GOT3 (cell line): ENCODE measurements around the gene KCNK4.

ENCODE experiments used
- DNase-seq: peaks from one replicate; lab custom pipeline; 2025; ENCODE audit warnings: mixed read lengths; lab: John Stamatoyannopoulos, UW

KCNK4 gene

DNA sequence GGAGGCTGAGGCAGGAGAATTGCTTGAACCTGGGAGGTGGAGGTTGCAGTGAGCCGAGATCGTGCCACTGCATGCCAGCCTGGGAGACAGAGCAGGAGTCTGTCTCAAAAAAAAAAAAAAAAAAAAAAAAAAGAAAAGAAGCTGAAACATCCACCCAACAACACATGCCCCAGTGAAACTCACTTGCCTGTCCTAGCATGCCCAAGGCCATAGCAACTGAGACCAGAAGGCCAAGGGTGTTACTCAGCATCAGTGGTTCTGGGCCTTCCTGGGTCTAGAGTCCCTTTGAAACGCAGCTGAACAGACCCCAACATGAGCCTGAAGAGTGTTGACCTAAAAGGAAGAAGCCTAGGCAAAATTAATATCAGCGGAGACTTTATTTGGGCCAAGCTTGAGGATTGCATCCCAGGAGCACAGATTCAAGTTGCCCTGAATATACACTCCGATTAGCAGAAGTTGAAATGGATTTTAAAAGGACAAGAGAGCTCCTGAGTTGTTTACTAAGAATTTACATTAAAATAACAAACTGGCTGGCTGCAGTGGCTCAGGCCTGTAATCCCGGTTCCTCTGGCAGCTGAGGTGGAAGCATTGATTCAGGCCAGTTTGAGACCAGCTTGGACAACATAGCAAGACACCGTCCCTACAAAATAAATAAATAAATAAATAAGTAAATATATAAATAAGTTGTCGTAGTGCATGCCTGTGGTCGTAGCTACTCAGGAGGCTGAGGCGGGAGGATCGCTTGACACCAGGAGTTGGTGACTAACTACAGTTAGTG lies 33.8 kb downstream of the KCNK4 start:
- DNase-seq: no peak

DNA sequence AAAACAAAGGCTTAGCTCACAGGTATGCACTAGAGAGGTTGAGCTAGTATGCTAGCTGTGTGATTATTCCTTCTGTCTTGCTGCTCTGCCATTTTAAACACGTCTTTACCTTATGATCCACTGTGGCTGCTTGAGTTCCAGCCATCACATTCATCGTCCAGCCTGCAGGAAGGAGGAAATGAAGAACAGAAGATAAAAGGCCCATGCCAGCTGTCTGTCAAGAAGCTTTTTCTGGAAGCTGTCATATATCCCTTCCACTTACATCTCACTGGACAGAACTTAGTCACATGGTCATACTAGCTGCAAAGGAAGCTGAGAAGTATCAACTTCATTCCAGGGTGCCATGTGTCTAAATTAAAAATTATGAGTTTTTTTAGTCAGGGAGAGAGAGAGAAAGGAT lies 36.3 kb downstream of the KCNK4 start:
- DNase-seq: no peak

DNA sequence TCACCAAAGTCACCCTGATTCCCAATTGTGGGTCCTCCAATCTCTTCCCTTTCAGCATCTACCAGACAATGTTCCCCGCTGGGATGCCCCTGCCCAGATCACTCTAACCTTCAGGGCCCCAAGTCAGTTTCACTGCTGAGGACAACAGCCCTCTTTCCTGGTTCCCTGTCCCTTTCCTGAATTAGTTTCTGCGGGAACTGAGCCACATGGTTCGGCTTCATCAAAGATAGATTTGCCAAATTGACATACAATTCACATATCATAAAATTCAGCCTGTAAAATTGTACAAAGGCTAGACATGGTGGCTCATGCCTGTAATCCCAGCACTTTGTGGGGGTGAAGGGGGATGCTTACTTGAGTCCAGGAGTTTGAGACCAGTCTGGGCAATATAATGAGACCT lies 36.9 kb downstream of the KCNK4 start:
- DNase-seq: no peak

DNA sequence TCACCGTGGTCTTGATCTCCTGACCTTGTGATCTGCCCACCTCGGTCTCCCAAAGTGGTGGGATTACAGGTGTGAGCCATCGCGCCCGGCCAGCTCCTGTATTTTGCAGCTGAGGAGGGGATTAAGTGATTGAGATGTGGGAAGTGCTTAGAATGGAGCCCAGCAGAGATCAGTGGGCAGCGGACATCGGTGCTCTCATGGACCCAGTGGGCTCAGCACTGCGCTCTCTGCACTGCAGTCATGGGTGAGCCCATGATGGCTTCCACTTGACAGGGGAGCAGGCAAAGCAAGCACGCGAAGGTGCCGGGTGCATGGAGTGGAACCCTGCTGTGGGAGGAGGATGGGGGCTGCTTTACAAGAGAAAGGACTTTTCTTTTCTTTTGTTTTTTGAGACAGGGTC lies 39.8 kb downstream of the KCNK4 start:
- no peak for DNase-seq

DNA sequence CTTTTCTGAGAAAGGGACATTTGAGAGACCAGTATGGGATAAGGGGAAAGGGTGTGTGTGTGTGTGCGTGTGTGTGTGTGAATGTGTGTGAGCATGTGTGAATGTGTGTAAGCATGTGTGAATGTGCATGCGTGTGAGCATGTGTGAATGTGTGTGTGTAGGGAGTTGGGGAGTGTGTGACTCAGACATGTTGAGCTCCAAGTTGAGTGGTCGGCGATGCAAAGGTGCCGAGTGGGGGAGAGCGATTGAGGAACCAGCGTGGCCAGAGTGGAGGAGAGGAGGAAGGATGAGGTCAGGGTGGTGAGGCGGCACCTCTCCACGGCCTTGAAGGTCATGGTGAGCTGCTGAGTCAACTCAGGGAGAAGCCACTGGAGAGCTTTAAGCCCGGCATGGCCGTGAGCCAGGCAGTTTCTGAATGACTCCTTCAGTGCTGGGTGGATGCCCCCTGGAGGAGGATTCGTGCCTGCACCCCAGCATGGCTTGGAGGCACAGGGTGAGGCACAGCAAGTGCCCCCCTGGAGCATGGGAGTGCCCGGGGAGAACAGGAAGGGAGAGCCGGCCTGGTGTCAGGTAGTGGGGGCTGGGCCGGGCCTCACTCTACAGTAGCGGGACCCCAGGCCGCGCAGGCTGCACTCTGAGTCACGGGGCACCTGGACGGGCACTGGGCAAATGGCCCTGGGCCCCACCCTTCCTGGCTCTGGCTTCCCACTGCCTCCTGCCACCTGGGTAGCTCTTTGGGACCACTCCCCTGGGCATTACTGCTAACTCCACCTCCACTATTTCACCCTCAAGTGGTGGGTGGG lies 40.7 kb downstream of the KCNK4 start:
- peak; percentile 64 for DNase-seq

DNA sequence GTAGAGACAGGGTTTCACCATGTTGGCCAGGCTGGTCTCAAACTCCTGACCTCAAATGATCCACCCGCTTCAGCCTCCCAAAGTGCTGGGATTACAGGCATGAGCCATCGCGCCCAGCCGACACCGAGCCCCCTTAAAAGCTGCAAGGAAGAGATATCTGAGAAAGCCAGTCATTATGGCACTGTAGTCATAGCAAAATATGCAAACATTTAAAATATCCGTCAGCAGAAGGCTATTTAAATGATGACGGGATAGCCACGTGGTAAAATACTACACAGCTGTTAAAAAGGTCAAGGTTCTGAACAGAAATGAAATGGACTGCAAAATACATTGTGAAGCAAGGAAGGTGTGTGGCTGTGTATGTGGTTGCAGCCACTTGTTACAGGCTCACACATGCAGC lies 42.5 kb downstream of the KCNK4 start:
- DNase-seq: no peak

DNA sequence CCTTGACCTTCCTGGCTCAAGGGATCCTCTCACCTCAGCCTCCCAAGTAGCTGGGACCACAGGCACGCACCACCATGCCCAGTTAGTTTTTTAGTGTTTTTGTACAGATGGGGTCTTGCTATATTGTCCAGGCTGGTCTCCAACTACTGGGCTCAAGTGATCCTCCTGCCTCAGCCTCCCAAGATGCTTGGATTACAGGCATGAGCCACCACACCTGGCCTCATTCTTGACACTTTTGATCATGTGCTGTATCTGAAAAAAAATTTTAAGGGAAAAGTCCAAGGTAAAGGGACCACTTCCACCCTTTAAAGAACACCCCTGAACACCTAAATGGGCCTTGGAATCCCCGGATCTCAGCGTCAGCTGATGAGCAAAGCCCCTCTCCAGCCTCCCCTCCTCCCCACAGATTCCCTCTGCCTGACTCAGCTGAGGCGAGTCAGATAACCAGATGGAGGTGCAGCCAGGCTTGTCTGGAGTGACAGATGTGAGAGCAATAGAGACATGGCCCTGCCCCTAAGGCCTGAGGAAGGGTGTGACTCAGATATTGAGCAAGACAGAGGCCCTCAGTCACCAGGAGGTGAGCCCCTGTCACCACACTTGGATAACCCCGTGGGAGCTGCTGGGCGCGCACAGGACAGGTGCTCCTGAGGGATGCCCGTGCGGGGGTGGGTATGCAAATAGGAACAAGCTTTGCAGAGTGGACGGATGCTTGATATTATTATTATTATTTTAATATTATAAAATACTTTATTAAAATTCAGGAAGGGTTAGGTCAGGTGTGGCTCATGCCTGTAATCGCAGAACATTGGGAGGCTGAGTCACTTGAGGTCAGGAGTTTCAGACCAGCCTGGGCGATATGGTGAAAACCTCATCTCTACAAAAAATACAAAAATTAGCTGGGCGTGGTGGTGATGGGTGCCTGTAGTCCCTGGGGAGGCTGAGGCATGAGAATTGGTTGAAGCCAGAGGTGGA lies 43.9 kb downstream of the KCNK4 start:
- DNase-seq: peak; percentile 32

DNA sequence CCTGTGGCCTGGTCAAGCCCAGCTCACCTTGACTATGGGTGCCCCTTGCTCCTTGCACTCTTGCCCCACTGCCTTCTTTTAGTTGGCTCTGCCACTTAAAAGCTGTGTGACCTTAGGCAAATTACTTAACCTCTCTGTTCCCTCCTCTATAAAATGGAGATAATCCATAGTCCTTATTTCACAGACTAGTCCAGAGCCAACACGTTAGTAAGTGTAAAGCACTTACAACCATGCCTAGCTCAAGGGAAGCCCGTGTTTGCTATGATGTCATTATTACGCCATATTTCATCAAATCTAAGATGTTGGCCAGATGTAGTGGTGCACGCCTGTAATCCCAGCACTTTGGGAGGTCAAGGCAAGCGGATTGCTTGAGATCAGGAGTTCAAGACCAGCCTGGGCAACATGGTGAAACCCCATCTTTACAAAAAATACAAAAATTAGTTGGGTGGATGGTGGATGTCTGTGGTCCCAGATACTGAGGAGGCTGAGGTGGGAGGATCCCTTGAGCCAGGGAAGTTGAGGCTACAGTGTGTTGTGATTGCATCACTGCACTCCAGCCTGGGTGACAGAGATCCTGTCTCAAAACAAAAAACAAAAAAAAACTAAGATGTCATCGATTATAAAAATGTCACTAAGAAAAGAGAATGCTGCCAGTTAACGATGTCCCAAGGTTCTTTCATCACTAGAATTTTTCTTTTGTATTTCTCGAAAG lies 46.6 kb downstream of the KCNK4 start:
- no peak for DNase-seq

DNA sequence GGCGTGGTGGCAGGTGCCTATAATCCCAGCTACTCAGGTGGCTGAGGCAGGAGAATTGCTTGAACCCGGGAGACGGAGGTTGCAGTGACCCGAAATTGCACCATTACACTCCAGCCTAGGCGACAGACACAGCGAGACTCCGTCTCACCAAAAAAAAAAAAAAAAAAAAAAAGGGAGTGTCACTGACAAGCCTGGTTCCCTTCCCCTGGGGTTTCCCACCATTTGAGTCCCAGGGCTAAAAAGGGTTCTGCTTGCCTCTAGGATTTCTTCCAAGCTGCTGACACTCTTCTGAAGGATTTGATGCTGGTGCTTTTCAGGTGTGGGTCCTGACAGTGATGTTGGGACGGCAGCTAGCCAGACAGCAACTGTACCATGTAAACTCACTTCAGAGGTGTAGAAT lies 47.6 kb downstream of the KCNK4 start:
- DNase-seq: no peak

DNA sequence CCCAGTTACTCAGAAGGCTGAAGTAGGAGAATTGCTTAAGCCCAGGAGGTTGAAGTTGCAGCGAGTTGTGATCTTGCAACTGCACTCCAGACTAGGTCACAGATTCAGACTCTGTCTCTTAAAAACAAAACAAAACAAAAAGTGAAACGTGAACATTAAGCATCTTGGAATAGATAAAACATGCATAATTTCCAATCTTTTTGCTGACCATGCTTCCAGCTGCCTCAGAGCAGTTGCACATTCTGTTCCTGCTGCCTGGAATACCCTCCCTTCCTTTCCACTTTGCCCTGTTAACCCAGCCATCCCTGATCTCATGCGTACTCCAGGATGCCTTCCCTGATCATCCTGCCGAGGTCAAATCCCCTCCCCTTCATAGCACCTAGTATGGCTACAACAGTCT lies 48.2 kb downstream of the KCNK4 start:
- DNase-seq: no peak

DNA sequence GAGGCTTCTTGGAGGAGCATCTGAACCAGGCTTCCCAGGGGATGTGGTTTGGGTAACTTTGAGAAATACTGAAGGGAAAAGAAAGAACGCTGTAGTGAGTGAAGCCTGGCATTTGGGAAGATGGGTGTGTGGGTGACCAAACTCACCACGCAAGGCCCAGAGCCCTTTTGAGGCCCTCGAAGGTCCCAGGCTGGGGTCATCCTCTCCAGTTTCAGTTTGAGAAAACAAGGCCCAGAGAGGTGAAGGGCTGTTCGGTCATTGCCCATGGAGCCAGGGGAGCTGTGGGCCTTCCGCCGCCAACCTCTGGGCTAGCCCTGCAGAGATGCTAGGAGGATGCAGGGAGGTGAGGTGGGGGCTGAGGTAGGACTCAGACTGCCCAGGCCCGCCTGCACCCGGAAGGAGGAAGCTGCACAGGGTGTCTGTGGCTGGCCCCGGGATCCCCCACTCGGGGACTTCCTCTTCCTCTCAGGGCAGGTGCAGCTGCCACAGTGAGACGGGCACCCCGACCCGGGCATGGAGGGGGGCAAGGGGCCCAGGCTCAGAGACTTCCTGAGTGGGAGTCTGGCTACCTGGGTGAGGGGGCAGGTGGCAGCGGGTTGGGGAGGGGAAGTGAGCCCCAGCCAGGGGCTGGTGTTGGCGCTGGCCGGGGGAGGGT lies 48.8 kb downstream of the KCNK4 start, which contains the start of gene CCDC88B:
TSS of gene CCDC88B (plus strand) at position 451 of the 655 bp plus-strand sequence. CDS start at position 514, 63 bp downstream.
- no peak for DNase-seq

DNA sequence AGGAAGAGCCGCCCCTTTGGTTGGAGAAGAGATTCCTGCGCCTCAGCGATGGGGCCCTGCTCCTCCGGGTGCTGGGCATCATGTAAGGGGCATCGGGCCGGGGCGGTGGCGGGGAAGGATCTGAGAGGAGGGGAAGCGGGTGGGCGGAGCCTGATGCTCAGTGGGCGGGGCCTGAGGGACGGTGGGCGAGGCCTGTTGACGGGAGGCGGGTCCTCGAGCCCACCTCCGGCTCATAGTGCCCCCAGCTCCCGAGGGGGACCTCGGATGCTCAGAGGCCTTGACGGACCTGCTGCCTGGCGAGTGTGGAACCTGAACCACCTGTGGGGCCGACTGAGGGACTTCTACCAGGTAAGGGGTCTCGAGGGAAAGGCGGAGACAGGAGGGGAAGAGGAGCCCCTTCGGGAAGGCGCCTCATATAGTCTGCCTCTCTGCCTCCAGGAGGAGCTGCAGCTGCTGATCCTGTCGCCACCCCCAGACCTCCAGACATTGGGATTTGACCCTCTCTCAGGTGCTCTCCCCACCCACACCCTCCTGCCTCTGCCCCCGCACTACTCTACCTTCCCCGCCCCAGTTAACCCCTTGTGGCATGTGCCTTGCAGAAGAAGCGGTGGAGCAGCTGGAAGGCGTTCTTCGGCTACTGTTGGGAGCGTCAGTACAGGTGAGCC lies 49.7 kb downstream of the KCNK4 start:
- DNase-seq: no peak

DNA sequence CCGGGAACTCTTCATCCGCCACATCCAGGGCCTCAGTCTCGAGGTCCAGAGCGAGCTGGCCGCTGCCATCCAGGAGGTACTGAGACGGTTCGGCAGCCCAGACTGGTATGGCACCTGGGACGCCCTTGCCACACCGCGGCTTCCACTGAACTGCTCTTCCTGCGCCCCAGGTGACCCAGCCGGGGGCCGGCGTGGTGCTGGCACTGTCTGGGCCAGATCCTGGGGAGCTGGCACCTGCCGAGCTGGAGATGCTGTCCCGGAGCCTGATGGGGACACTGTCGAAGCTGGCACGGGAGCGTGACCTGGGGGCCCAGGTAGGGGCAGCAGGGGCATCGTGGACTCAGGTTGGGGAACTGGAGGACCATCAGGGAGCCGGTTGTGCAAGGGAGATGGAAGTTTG lies 50.3 kb downstream of the KCNK4 start:
- no peak for DNase-seq

DNA sequence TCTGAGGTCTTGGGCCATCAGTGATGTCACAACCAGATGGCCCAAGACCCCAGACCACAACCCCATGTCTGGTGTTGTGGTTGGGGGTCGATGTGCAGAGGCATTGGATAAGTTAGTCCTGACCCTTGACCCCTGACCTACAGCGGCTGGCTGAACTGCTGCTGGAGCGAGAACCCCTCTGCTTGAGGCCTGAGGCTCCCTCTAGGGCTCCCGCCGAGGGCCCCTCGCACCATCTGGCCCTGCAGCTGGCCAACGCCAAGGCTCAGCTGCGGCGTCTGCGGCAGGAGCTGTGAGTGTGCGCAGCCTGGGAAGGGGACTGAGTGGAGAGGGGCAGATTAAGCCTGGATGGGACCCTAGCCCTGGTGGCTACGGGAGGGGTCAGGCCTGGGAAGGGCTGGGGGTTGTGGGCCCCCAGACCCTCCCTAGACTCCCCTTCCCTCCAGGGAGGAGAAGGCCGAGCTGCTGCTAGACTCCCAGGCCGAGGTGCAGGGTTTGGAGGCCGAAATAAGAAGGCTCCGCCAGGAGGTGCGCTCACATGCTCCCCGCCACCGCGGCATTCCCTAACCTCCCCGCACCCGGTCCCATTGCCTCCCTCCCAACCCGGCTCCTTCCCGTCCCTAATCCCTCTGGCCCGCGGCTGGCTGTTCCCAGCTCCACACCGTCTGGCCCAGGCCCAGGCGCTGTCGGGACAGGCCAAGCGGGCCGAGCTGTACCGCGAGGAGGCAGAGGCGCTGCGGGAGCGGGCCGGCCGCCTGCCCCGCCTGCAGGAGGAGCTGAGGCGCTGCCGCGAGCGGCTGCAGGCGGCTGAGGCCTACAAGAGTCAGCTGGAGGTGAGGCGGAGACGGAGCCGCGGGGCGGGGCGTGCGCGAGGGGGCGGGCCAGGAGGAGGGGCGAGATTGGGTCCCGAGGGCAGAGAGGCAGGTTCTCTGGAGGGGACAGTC lies 51.0 kb downstream of the KCNK4 start:
- DNase-seq: peak; percentile 63

DNA sequence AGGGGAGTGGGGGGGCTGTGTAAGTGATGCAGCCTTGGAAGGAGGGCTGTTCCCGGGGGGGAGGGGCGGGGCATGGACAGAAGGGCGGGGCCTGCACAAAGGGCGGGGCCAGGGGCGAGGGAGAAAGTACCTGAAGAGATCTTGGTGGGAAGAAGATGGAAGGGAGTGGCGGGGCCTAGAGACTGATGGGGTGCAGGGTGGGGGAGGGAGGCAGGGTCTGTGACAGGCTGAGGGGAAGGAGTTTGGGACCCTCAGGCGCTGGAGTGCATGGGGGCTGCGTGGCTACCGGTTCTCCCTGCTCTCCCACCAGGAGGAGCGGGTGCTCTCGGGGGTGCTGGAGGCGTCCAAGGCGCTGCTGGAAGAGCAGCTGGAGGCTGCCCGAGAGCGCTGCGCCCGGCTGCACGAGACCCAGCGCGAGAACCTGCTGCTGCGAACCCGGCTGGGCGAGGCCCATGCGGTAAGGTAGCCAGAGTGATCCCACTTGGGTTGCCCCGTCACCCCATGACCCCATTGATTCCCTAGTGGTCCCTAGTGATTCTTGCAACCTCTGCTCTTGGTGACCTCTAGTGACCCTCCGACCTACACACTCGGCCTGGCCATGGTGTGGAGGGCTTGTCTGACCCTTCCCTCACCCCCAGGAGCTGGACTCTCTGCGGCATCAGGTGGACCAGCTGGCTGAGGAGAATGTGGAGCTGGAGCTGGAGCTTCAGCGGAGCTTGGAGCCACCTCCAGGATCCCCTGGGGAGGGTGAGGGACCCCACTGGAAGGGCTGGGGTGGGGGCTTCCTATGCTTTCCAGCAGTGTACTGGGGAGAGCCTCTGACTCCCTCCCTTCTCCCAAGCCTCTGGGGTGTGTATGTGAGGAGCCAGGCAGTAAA lies 52.0 kb downstream of the KCNK4 start:
- DNase-seq: no peak

DNA sequence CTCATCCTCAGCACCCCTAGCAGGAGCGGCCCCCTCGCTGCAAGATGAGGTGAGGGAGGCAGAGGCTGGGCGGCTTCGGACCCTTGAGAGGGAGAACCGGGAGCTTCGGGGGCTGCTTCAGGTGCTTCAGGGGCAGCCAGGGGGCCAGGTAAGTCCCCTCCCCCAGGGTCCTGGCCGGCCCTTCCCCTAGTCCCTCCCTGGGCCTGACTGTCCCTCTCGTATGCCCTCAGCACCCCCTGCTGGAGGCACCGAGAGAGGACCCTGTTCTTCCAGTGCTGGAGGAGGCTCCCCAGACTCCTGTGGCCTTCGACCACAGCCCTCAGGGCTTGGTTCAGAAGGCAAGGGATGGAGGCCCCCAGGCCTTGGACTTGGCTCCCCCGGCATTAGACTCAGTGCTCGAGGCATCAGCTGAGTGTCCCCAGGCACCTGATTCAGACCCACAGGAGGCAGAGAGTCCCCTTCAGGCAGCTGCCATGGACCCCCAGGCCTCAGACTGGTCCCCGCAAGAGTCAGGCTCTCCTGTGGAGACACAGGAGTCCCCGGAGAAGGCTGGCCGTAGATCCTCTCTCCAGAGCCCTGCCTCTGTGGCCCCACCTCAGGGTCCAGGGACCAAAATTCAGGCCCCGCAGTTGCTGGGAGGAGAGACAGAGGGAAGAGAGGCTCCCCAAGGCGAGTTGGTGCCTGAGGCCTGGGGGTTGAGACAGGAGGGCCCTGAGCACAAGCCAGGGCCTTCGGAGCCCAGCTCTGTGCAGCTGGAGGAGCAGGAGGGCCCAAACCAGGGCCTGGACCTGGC lies 52.9 kb downstream of the KCNK4 start:
- no peak for DNase-seq

DNA sequence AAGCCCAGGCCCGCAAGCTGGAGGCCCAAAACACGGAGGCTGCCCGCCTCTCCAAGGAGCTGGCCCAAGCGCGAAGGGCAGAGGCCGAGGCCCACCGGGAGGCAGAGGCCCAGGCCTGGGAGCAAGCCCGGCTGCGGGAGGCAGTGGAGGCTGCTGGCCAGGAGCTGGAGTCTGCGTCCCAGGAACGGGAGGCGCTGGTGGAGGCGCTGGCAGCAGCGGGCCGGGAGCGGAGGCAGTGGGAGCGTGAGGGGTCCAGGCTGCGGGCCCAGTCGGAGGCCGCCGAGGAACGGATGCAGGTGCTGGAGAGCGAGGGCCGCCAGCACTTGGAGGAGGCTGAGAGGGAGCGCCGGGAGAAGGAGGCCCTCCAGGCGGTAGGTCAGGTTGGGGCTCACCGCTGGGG lies 53.7 kb downstream of the KCNK4 start:
- no peak for DNase-seq
